Smooth muscle cell of the umbilical artery (primary cell): ENCODE results near the gene BARHL1. TPM values are rescaled to one million over a fixed set of nuclear protein-coding genes. Genes with fewer than 3 reads are reported as not detected.

Source experiments
- total RNA-seq: library from RNA; depleted of rRNA; stranded (reverse); fragments of >200 nt; gene quantifications from 2 replicates; pipeline ENCODE4 v1.2.3, GENCODE V29; 2014

BARHL1 gene
- not detected in 2 replicates for total RNA-seq

GRCh38 chr9:132582276-132582785 lies at the start of gene BARHL1:
Gene BARHL1, plus strand, starts transcription at chr9:132582606. Its CDS starts 192 bp downstream, at chr9:132582798.

Other genes with a start within 250 kb of the BARHL1 start
- 65.9 and 90.1 TPM in 2 replicates for gene SETX, start 227.6 kb upstream of the BARHL1 start, total RNA-seq
- 7.4 and 11.0 TPM in 2 replicates for gene TTF1, start 175.8 kb upstream of the BARHL1 start, total RNA-seq
- 0.30 TPM in 1 of 2 replicates, not detected in the other for gene CFAP77, start 172.4 kb upstream of the BARHL1 start, total RNA-seq
- 13.4 and 20.5 TPM in 2 replicates for gene DDX31, start 87.4 kb downstream of the BARHL1 start, total RNA-seq
- 11.0 and 15.6 TPM in 2 replicates for gene GTF3C4, start 87.9 kb downstream of the BARHL1 start, total RNA-seq